Measurements from ENCODE around the gene VEGFD. TPM values are rescaled to one million over a fixed set of nuclear protein-coding genes. Genes with fewer than 3 reads are reported as not detected.

Gene VEGFD
- total and polyA plus RNA-seq, 4 donors, result 6.1 to 31.5 (median 12.8) TPM

DNA sequence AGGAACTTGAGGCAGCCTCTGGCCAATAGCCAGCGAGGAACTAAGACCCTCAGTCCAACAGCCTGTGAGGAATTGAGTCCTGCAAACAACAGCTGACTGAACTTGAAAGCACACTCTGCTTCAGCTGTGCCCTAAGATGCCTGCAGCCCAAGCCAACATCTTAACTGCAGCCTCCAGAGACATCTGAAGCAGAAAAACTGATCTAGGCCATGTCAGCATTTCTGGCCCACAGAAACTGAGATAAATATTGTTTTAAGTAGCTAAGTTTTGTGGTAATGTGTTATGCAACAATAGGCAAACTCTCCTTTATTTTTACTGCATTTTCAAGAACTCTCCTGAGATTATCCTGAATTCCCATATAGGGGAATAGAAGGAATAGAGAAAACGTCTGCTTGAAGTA is 24.5 kb downstream of the VEGFD start:
- DNase-seq, result no peak
- Histone ChIP-seq H3K27me3 (ENCODE audit: control insufficient read depth in 3 of 3, insufficient read depth in 3 of 3, low read length in 2 of 3) (peaks cover 0 to 26% (median 11%) of the 10 kb centered on the region in 3 donors), H3K36me3 (ENCODE audit: control insufficient read depth in 4 of 4, insufficient read depth in 4 of 4, low read length in 4 of 4) (peaks cover 0 to 6% (median under 1%) of the 10 kb centered on the region in 4 donors), H3K4me3 (no peak overlapping the region), H3K4me1 (ENCODE audit: control insufficient read depth in 5 of 5, insufficient read depth in 5 of 5, low read length in 5 of 5) (no peaks in the 10 kb centered on the region), H3K9ac (ENCODE audit: insufficient read depth in 1 of 2, low read length in 2 of 2) (no peak overlapping the region), H3K27ac (ENCODE audit: low read depth in 1 of 2, low read length in 1 of 2) (no peak overlapping the region), H3K9me3 (ENCODE audit: control insufficient read depth in 4 of 4, insufficient read depth in 3 of 4, low read length in 3 of 4) (peaks cover 0 to 1% (median 0%) of the 10 kb centered on the region in 4 donors)
- ATAC-seq (ENCODE audit: insufficient read depth, low FRiP score), result no peak
- TF ChIP-seq, protein P1, sequence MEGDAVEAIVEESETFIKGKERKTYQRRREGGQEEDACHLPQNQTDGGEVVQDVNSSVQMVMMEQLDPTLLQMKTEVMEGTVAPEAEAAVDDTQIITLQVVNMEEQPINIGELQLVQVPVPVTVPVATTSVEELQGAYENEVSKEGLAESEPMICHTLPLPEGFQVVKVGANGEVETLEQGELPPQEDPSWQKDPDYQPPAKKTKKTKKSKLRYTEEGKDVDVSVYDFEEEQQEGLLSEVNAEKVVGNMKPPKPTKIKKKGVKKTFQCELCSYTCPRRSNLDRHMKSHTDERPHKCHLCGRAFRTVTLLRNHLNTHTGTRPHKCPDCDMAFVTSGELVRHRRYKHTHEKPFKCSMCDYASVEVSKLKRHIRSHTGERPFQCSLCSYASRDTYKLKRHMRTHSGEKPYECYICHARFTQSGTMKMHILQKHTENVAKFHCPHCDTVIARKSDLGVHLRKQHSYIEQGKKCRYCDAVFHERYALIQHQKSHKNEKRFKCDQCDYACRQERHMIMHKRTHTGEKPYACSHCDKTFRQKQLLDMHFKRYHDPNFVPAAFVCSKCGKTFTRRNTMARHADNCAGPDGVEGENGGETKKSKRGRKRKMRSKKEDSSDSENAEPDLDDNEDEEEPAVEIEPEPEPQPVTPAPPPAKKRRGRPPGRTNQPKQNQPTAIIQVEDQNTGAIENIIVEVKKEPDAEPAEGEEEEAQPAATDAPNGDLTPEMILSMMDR (IDR thresholded peaks at IDR 0.05; ENCODE audit: control extremely low read depth, extremely low read depth), result no peak
- 53 to 84% methylated on average over 2 of the region's 2 CpGs for WGBS, 2 donors

DNA sequence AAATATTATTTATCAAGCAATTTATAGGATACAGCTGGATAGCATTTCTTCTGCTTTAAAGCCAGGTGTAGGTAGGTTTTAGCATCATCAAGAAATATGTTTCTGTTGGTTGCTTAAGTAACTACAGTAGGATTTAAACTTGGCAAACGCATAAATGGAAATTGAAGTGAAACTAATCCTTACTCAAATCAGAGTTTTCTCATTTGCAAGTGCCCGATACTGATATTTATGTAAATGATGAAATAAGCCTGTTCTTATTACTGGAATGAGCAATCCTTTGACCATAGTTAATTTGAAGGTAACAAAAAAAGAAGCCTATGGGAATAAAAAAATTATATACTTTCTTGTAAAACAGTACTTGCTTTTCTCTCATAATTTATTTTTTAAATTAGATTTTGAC is 25.7 kb downstream of the VEGFD start:
- Histone ChIP-seq H3K4me1 (ENCODE audit: control insufficient read depth in 5 of 5, insufficient read depth in 5 of 5, low read length in 5 of 5) (no peaks in the 10 kb centered on the region), H3K4me3 (no peak overlapping the region), H3K9ac (ENCODE audit: insufficient read depth in 1 of 2, low read length in 2 of 2) (no peak overlapping the region), H3K27ac (ENCODE audit: low read depth in 1 of 2, low read length in 1 of 2) (no peak overlapping the region), H3K9me3 (ENCODE audit: control insufficient read depth in 4 of 4, insufficient read depth in 3 of 4, low read length in 3 of 4) (peaks cover 0 to 1% (median 0%) of the 10 kb centered on the region in 4 donors), H3K36me3 (ENCODE audit: control insufficient read depth in 4 of 4, insufficient read depth in 4 of 4, low read length in 4 of 4) (peaks cover 0 to 6% (median under 1%) of the 10 kb centered on the region in 4 donors), H3K27me3 (ENCODE audit: control insufficient read depth in 3 of 3, insufficient read depth in 3 of 3, low read length in 2 of 3) (peaks cover 0 to 31% (median 9%) of the 10 kb centered on the region in 3 donors)
- ATAC-seq (ENCODE audit: insufficient read depth, low FRiP score) (no peak), DNase-seq (no peak)
- TF ChIP-seq, protein P1 (IDR thresholded peaks at IDR 0.05; ENCODE audit: control extremely low read depth, extremely low read depth), result no peak
- WGBS, 2 donors, result 67 to 78% methylated on average over 2 of the region's 2 CpGs

DNA sequence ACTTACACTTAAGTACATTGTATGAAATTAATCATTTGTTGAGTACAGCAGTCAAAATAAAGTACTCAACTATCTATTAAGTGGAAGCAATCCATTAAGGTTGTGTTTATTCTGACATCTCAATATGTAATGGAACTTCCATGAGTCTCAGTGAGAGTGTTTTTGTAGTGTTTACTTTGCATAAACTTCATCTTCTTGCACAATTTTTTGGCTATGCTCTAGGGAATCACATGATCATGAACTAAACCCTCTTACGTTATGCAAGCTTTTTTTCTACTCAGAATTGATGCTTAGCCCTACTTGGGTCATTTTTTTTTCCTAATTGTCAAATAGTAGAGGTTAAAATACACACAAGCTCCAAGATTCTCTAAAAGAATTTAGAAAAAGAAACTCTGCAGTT is 27.8 kb downstream of the VEGFD start:
- no peak overlapping the region for H3K9ac ChIP-seq (ENCODE audit: insufficient read depth in 1 of 2, low read length in 2 of 2)
- H3K4me1 ChIP-seq (ENCODE audit: control insufficient read depth in 5 of 5, insufficient read depth in 5 of 5, low read length in 5 of 5), result no peaks in the 10 kb centered on the region
- H3K9me3 ChIP-seq (ENCODE audit: control insufficient read depth in 4 of 4, insufficient read depth in 3 of 4, low read length in 3 of 4), result peaks cover 0 to 1% (median 0%) of the 10 kb centered on the region in 4 donors
- DNase-seq, result peak in 2 of 3 donors; percentile 88 to 94
- 23 to 30% methylated on average over 1 of the region's 1 CpG for WGBS, 2 donors
- ATAC-seq (ENCODE audit: insufficient read depth, low FRiP score), result no peak
- no peak overlapping the region for H3K27ac ChIP-seq (ENCODE audit: low read depth in 1 of 2, low read length in 1 of 2)
- H3K36me3 ChIP-seq (ENCODE audit: control insufficient read depth in 4 of 4, insufficient read depth in 4 of 4, low read length in 4 of 4), result peaks cover 0 to 5% (median under 1%) of the 10 kb centered on the region in 4 donors
- H3K4me3 ChIP-seq, result no peak overlapping the region
- TF ChIP-seq, protein P1 (IDR thresholded peaks at IDR 0.05; ENCODE audit: control extremely low read depth, extremely low read depth), result no peak
- H3K27me3 ChIP-seq (ENCODE audit: control insufficient read depth in 3 of 3, insufficient read depth in 3 of 3, low read length in 2 of 3), result peaks cover 0 to 32% (median 7%) of the 10 kb centered on the region in 3 donors

Measured in lung (tissue), 12 donors.